A549 (cell line): Measurements from ENCODE around the gene FBXO28. TPM values are rescaled to one million over a fixed set of nuclear protein-coding genes. Genes with fewer than 3 reads are reported as not detected.

Experiments
- ATAC-seq, 2 experiments: fragments of 200-7000 bp in 1 of 2; fragments of >200 bp in 1 of 2; cut with Nextera tagmentation in 1 of 2; cut with Tn5 transposase in 1 of 2; 3 replicates each; pipeline versions ENCODE4 v1.8.0 to v1.9.1; 2018 to 2020; ENCODE audit warnings: mild to moderate bottlenecking in 1 of 2, moderate library complexity in 1 of 2
- CTCF ChIA-PET: fragments of 300-600 bp; sonication (Branson Sonifier 250); formaldehyde crosslinking; extraction: SDS; loops from one replicate; lab custom pipeline; 2021; ENCODE audit warnings: antibody characterized with exemption, inconsistent platforms; lab: Yijun Ruan, JAX
- POLR2A ChIA-PET: fragments of 350-600 bp; formaldehyde crosslinking; extraction: SDS; loops from one replicate; lab custom pipeline; 2021; ENCODE audit warnings: antibody characterized with exemption, inconsistent platforms; lab: Yijun Ruan, JAX
- DNase-seq, 2 experiments: peaks; one replicate each; pipeline versions ENCODE4 v3.0.0 to v3.0.0-alpha.2; 2011 to 2016; ENCODE audit warnings: low read depth in 1 of 2, low spot score in 1 of 2
- FAIRE-seq: peaks from 2 replicates; lab custom pipeline; 2011; peaks lifted over from hg19 to GRCh38; lab: Jason Lieb, UNC
- H3K27ac ChIP-seq, 2 experiments: fragments of >200 bp; sonication (Bioruptor Twin); formaldehyde crosslinking; 3 replicates each; pipeline ENCODE4 v1.5.1; 2016 to 2017
- H3K4me1 ChIP-seq: fragments of >200 bp; sonication (Bioruptor Twin); formaldehyde crosslinking; 3 replicates; pipeline ENCODE4 v1.6.1; 2016
- H3K4me2 ChIP-seq: fragments of >200 bp; sonication (Bioruptor Twin); formaldehyde crosslinking; 3 replicates; pipeline ENCODE4 v1.6.1; 2016
- H3K4me3 ChIP-seq: fragments of >200 bp; sonication (Bioruptor Twin); formaldehyde crosslinking; 3 replicates; pipeline ENCODE4 v1.5.1; 2016
- H3K9me3 ChIP-seq: fragments of >200 bp; sonication (Bioruptor Twin); formaldehyde crosslinking; 3 replicates; pipeline ENCODE4 v1.6.1; 2016
- ATOH8 ChIP-seq: fragments of 250-450 bp; sonication (Bioruptor Pico); IDR thresholded peaks from 2 replicates; pipeline ENCODE4 v1.5.0; 2020; ENCODE audit warnings: low read depth, mild to moderate bottlenecking, moderate library complexity
- CBX2 ChIP-seq: fragments of 200-600 bp; sonication (generic); IDR thresholded peaks from 2 replicates; pipeline ENCODE4 v1.6.1; 2016; ENCODE audit warnings: low read depth, mild to moderate bottlenecking, borderline replicate concordance
- CBX8 ChIP-seq: fragments of 200-600 bp; sonication (generic); IDR thresholded peaks from 2 replicates; pipeline ENCODE4 v1.6.1; 2016
- CEBPB ChIP-seq, 2 experiments: fragments of >200 bp in 1 of 2; sonication (Bioruptor Twin) in 1 of 2; formaldehyde crosslinking in 1 of 2; IDR thresholded peaks; 2 replicates each; pipeline ENCODE4 v1.6.1; 2012 to 2016
- CHD2 ChIP-seq: fragments of 150-350 bp; IDR thresholded peaks from 2 replicates; pipeline ENCODE4 v1.6.1; 2014; ENCODE audit warnings: low read length; ENCODE audit not compliant: partially characterized antibody
- CHD4 ChIP-seq: fragments of 200-600 bp; sonication (generic); IDR thresholded peaks from 2 replicates; pipeline ENCODE4 v1.6.1; 2016; ENCODE audit warnings: antibody characterized with exemption, mild to moderate bottlenecking, borderline replicate concordance
- E2F6 ChIP-seq: IDR thresholded peaks from 2 replicates; pipeline ENCODE4 v1.6.1; 2012; ENCODE audit warnings: low read depth, borderline replicate concordance
- FOSB ChIP-seq: fragments of 250-450 bp; sonication (Bioruptor Pico); IDR thresholded peaks from 2 replicates; pipeline ENCODE4 v1.5.0; 2020; ENCODE audit warnings: mild to moderate bottlenecking, moderate library complexity
- HDAC2 ChIP-seq: fragments of 200-600 bp; sonication (generic); IDR thresholded peaks from 2 replicates; pipeline ENCODE4 v1.6.1; 2016
- HEYL ChIP-seq: fragments of 250-450 bp; sonication (Bioruptor Pico); IDR thresholded peaks from 2 replicates; pipeline ENCODE4 v1.8.0; 2021; ENCODE audit warnings: mild to moderate bottlenecking, moderate library complexity
- HMGXB4 ChIP-seq: fragments of 250-450 bp; sonication (Bioruptor Pico); IDR thresholded peaks from 2 replicates; pipeline ENCODE4 v1.5.0; 2021; ENCODE audit warnings: mild to moderate bottlenecking, moderate library complexity, borderline replicate concordance
- HOXA7 ChIP-seq: fragments of 250-450 bp; sonication (Bioruptor Pico); IDR thresholded peaks from 2 replicates; pipeline ENCODE4 v1.5.0; 2020; ENCODE audit warnings: mild to moderate bottlenecking, moderate library complexity
- HOXB13 ChIP-seq: fragments of 250-450 bp; sonication (Bioruptor Pico); IDR thresholded peaks from 2 replicates; pipeline ENCODE4 v1.5.0; 2020; ENCODE audit warnings: low read depth, mild to moderate bottlenecking, moderate library complexity
- HOXB5 ChIP-seq: fragments of 250-450 bp; sonication (Bioruptor Pico); IDR thresholded peaks from 2 replicates; pipeline ENCODE4 v1.5.0; 2020; ENCODE audit warnings: mild to moderate bottlenecking, moderate library complexity
- JUN ChIP-seq, 2 experiments: fragments of >200 bp; sonication (Bioruptor Twin); formaldehyde crosslinking; IDR thresholded peaks; 2 replicates in 1 of 2; 3 replicates in 1 of 2; pipeline ENCODE4 v1.6.1; 2016 to 2017
- JUNB ChIP-seq: fragments of >200 bp; sonication (Bioruptor Twin); formaldehyde crosslinking; IDR thresholded peaks from 2 replicates; pipeline ENCODE4 v1.6.1; 2016
- MAX ChIP-seq: IDR thresholded peaks from 2 replicates; pipeline ENCODE4 v1.6.1; 2012
- MYC ChIP-seq: IDR thresholded peaks from 2 replicates; pipeline ENCODE4 v1.6.1; 2012; ENCODE audit warnings: mild to moderate bottlenecking, inconsistent platforms, low read length, improper control_type of control experiment, borderline replicate concordance
- NFE2L2 ChIP-seq: fragments of 150-350 bp; conservative IDR thresholded peaks from 2 replicates; pipeline ENCODE4 v1.6.1; 2014; ENCODE audit warnings: low read length
- PBX3 ChIP-seq: IDR thresholded peaks from 2 replicates; pipeline ENCODE4 v1.6.1; 2012
- RAD21 ChIP-seq, 2 experiments: fragments of >200 bp in 1 of 2; sonication (Bioruptor Twin) in 1 of 2; formaldehyde crosslinking in 1 of 2; IDR thresholded peaks in 1 of 2; conservative IDR thresholded peaks in 1 of 2; 2 replicates in 1 of 2; 3 replicates in 1 of 2; pipeline ENCODE4 v1.6.1; 2012 to 2018; ENCODE audit warnings: inconsistent platforms in 1 of 2
- RCOR1 ChIP-seq: fragments of 150-350 bp; IDR thresholded peaks from 2 replicates; pipeline ENCODE4 v1.6.1; 2014; ENCODE audit warnings: antibody characterized with exemption, low read length, low read depth
- TFCP2L1 ChIP-seq: fragments of 250-450 bp; sonication (Bioruptor Pico); IDR thresholded peaks from 2 replicates; pipeline ENCODE4 v1.5.0; 2021; ENCODE audit warnings: mild to moderate bottlenecking
- ZNF302 ChIP-seq: fragments of 250-450 bp; sonication (Bioruptor Pico); IDR thresholded peaks from 2 replicates; pipeline ENCODE4 v1.9.0; 2021; ENCODE audit warnings: inconsistent platforms, mild to moderate bottlenecking, moderate library complexity
- ZSCAN20 ChIP-seq: fragments of 250-450 bp; sonication (Bioruptor Pico); IDR thresholded peaks from 2 replicates; pipeline ENCODE4 v1.8.0; 2022; ENCODE audit warnings: mild to moderate bottlenecking, moderate library complexity
- WGBS: methylation state at CpG from one replicate; pipeline ENCODE4 v1.1.6; 2017; ENCODE audit errors: missing lambda C conversion rate; 5-methylcytosine and 5-hydroxymethylcytosine counted together
- polyA plus RNA-seq, 4 experiments: library from polyadenylated mRNA; depleted of rRNA in 3 of 4; stranded (reverse); fragments of >200 nt; fragmentation: RNase III in 1 of 4; extraction: RNeasy Plus Mini Kit Qiagen cat#74134 plus additional on column Dnase treatment in 1 of 4; gene quantifications; 2 replicates in 3 of 4; 3 replicates in 1 of 4; pipeline ENCODE4 v1.2.3, GENCODE V29; 2011 to 2017

FBXO28 gene
- polyA plus RNA-seq, 2 of the 4 experiments (the other 2 are of a cell fraction) = 19.1 to 31.5 TPM

GRCh38 chr1:224067621-224068457 lies 46.1 kb upstream of the FBXO28 start (continued):
- TF ChIP-seq ZSCAN20 (no peak), PBX3 (no peak), HDAC2 (no peak), CHD2 (no peak), RAD21 (conservative IDR thresholded peaks at IDR 0.05 in 1 of 2, IDR thresholded peaks at IDR 0.05 in 1 of 2) (no peak)

- no peak for FAIRE-seq
- Histone ChIP-seq H3K4me2 (no peak overlapping the region), H3K4me3 (no peak overlapping the region), H3K27ac (no peak overlapping the region), H3K9me3 (peaks cover 11% of the 10 kb centered on the region), H3K4me1 (0 out of 3 replicates have a peak, but pooled peaks cover 4% of the 10 kb centered on the region)
- no peak for DNase-seq
- WGBS = 57% methylated on average over 4 of the region's 4 CpGs
- no peak for ATAC-seq
- TF ChIP-seq PBX3 (no peak), ATOH8 (CRISPR knock-in tag) (no peak), JUN (IDR thresholded peaks at IDR 0.05) (no peak), NFE2L2 (no peak), RAD21 (conservative IDR thresholded peaks at IDR 0.05 in 1 of 2, IDR thresholded peaks at IDR 0.05 in 1 of 2) (no peak), HDAC2 (no peak)
- CTCF ChIA-PET = interaction anchor here (2.0 kb wide), 1 partner anchor 18 kb away, joined by 8 read pairs; no protein-coding TSS in a partner anchor
- POLR2A ChIA-PET = no interaction called here
Observed at GRCh38 chr1:224068458-224069072, 45.3 kb upstream of the FBXO28 start.

- TF ChIP-seq E2F6 (no peak), CBX8 (no peak), HMGXB4 (CRISPR knock-in tag) (no peak), MAX (no peak), CEBPB (IDR thresholded peaks at IDR 0.05) (no peak), RAD21 (conservative IDR thresholded peaks at IDR 0.05 in 1 of 2, IDR thresholded peaks at IDR 0.05 in 1 of 2) (no peak), TFCP2L1 (no peak), RCOR1 (no peak), ZNF302 (CRISPR knock-in tag) (no peak), HOXB5 (CRISPR knock-in tag) (no peak), FOSB (CRISPR knock-in tag) (no peak), HOXA7 (CRISPR knock-in tag) (no peak), HOXB13 (CRISPR knock-in tag) (no peak), JUNB (no peak), CHD4 (no peak), MYC (no peak), CBX2 (no peak), ATOH8 (CRISPR knock-in tag) (no peak), HEYL (CRISPR knock-in tag) (no peak)
- WGBS = 58% methylated on average over 3 of the region's 3 CpGs
- ChIA-PET CTCF (interaction anchor here (2.0 kb wide), 1 partner anchor 18 kb away, joined by 8 read pairs; no protein-coding TSS in a partner anchor), POLR2A (no interaction called here)
- Histone ChIP-seq H3K9me3 (peaks cover 14% of the 10 kb centered on the region), H3K4me3 (no peak overlapping the region), H3K4me1 (0 out of 3 replicates have a peak, but pooled peaks cover 4% of the 10 kb centered on the region), H3K4me2 (no peak overlapping the region), H3K27ac (no peak overlapping the region)
- FAIRE-seq (no peak), ATAC-seq (no peak), DNase-seq (no peak)
Observed at GRCh38 chr1:224069138-224069537, 44.8 kb upstream of the FBXO28 start.
